Stomach (tissue), 9 donors: ENCODE data around the gene ECHDC3. TPM values are rescaled to one million over a fixed set of nuclear protein-coding genes. Genes with fewer than 3 reads are reported as not detected.
A peak's percentile ranks its signal among the peaks of the same experiment; 100 is the strongest.

Source experiments
- DNase-seq, 2 donors: peaks; one replicate each; pipeline versions ENCODE4 v3.0.0 to v3.0.0-alpha.2; 2013 to 2019
- H3K27ac ChIP-seq, 5 donors: fragments of 200-600 bp in 4 of 5; sonication (generic) in 4 of 5; one replicate each; pipeline ENCODE4 v1.5.1; 2013 to 2019; ENCODE audit warnings: mild to moderate bottlenecking in 1 of 5, moderate library complexity in 1 of 5
- H3K27me3 ChIP-seq, 3 donors: fragments of 200-600 bp; sonication (generic); one replicate each; pipeline ENCODE4 v1.5.1; 2017 to 2019; ENCODE audit warnings: mixed run types in 1 of 3
- H3K36me3 ChIP-seq, 4 donors: fragments of 200-600 bp; sonication (generic); 1 replicate in 3 of 4; 2 replicates in 1 of 4; pipeline ENCODE4 v1.5.1; 2016 to 2019
- H3K4me1 ChIP-seq, 4 donors: fragments of 200-600 bp; sonication (generic); one replicate each; pipeline ENCODE4 v1.5.1; 2016 to 2019
- H3K4me3 ChIP-seq, 4 donors: fragments of 200-600 bp; sonication (generic) in 3 of 4; one replicate each; pipeline ENCODE4 v1.5.1; 2016 to 2019; ENCODE audit warnings: mild to moderate bottlenecking in 1 of 4
- H3K9me3 ChIP-seq, 4 donors: fragments of 200-600 bp; sonication (generic); one replicate each; pipeline ENCODE4 v1.5.1; 2016 to 2019
- EP300 ChIP-seq: sonication (generic); formaldehyde crosslinking; IDR thresholded peaks from one replicate; pipeline ENCODE4 v1.6.1; 2017; ENCODE audit warnings: antibody characterized with exemption
- POLR2A ChIP-seq, 4 donors: fragments of 450-650 bp; IDR thresholded peaks; one replicate each; pipeline ENCODE4 v1.6.1; 2016; ENCODE audit warnings: antibody characterized with exemption in 4 of 4, control low read depth in 2 of 4, mild to moderate bottlenecking in 1 of 4, moderate library complexity in 1 of 4
- POLR2AphosphoS5 ChIP-seq, 3 donors: sonication (generic); formaldehyde crosslinking; IDR thresholded peaks; one replicate each; pipeline ENCODE4 v1.6.1; 2016; ENCODE audit warnings: antibody characterized with exemption in 3 of 3
- WGBS, 5 donors: extraction: QIAGEN DNeasy Blood & Tissue Kit in 3 of 5; methylation state at CpG; one replicate each; pipeline versions ENCODE4 v1.1.5 to v1.1.7; 2013 to 2018; 5-methylcytosine and 5-hydroxymethylcytosine counted together
- intact Hi-C: fragments of 100-400 bp; cut with DNase I; formaldehyde crosslinking; loops from one replicate; pipeline ENCODE4 v1.15.1; 2023; ENCODE audit warnings: low total_unique reads
- polyA plus RNA-seq, 3 donors: library from polyadenylated mRNA; stranded (reverse); fragments of 200-250 nt; gene quantifications; one replicate each; pipeline ENCODE4 v1.2.3, GENCODE V29; 2013
- total RNA-seq, 5 donors: library from RNA; depleted of rRNA; stranded (reverse); fragments of >200 nt; gene quantifications; one replicate each; pipeline versions ENCODE4 v1.1.0 to v1.2.3, GENCODE V29; 2014 to 2016
- TF ChIP-seq, protein P1 (sequence below), 7 experiments: fragments of 450-650 bp in 4 of 7; fragments of 200-600 bp in 3 of 7; sonication (generic) in 3 of 7; IDR thresholded peaks; one replicate each; pipeline ENCODE4 v1.5.1; 2016 to 2019; ENCODE audit warnings: antibody characterized with exemption in 7 of 7, control low read depth in 2 of 7, mild to moderate bottlenecking in 1 of 7
- donor health status: healthy with polysubstance abuse.
- donor health status: Bipolar disorder and iron deficiency.
- donor health status: healthy.

ECHDC3 gene
- total and polyA plus RNA-seq, 8 donors = 0.58 to 70.6 (median 30.7) TPM

DNA sequence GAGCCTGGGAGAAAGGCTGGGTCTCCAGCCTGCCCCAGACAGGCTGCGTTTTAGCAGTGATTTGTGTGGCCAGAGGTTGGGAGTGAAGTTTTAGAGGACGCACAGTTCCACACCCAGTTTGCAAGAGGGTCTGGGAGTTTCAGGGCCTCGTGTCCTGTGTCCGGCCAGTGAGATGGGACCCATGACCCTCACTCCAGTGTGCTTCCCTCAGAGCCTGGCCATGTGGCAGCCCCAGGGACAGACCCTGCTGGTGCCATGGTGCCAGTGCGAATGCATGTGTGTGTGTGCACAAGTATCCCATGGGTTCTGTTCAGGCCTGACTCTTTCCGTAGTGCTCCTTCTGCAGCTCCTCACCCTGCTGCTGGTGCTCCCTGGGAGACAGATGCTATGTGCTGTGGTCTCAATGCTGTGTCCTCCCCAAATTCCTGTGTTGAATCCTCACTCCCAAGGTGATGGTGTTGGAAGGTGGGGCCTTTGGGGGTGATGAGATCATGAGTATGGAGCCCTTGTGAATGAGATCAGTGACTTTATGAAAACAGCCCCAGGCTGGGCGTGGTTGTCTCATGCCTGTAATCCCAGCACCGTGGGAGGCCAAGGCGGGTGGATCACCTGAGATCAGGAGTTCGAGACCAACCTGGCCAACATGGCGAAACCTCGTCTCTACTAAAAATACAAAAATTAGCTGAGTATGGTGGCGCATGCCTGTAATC lies 16.5 kb downstream of the ECHDC3 start:
- intact Hi-C loops = no loop called here
- DNase-seq = no peak
- Histone ChIP-seq H3K4me3 (no peak overlapping the region), H3K36me3 (peaks cover 0 to 47% (median 40%) of the 10 kb centered on the region in 4 donors), H3K9me3 (no peaks in the 10 kb centered on the region), H3K4me1 (peaks cover 17 to 26% (median 19%) of the 10 kb centered on the region in 4 donors), H3K27me3 (no peaks in the 10 kb centered on the region), H3K27ac (peak overlapping the region; percentile 40 to 83 (median 80))
- 78 to 87% (median 84%) methylated on average over 13 of the region's 13 CpGs for WGBS, 5 donors
- TF ChIP-seq POLR2AphosphoS5 (IDR thresholded peaks at IDR 0.05) = no peak
- TF ChIP-seq EP300 = no peak
- TF ChIP-seq, protein P1, sequence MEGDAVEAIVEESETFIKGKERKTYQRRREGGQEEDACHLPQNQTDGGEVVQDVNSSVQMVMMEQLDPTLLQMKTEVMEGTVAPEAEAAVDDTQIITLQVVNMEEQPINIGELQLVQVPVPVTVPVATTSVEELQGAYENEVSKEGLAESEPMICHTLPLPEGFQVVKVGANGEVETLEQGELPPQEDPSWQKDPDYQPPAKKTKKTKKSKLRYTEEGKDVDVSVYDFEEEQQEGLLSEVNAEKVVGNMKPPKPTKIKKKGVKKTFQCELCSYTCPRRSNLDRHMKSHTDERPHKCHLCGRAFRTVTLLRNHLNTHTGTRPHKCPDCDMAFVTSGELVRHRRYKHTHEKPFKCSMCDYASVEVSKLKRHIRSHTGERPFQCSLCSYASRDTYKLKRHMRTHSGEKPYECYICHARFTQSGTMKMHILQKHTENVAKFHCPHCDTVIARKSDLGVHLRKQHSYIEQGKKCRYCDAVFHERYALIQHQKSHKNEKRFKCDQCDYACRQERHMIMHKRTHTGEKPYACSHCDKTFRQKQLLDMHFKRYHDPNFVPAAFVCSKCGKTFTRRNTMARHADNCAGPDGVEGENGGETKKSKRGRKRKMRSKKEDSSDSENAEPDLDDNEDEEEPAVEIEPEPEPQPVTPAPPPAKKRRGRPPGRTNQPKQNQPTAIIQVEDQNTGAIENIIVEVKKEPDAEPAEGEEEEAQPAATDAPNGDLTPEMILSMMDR (IDR thresholded peaks at IDR 0.05) = no peak

DNA sequence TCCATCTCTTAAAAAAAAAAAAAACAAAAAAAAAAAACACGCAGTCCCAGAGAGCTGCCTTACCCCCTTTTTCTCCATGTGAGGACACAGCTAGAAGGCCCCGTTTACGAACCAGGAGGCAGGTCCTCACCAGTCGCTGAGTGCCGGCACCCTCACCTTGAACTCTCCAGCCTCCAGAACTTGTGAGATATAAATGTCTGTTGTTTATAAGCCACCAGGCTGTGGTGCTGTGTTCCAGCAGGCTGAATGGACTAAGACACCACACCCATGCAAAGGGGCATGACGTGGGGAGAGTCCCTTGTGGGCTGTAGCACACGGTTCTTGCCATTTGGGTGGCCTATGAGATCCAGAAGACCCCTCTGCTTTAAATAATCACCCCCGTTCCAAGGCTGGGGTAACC lies 17.2 kb downstream of the ECHDC3 start:
- H3K36me3 ChIP-seq = peaks cover 0 to 54% (median 46%) of the 10 kb centered on the region in 4 donors
- H3K4me1 ChIP-seq = peaks cover 17 to 26% (median 19%) of the 10 kb centered on the region in 4 donors
- DNase-seq = peak in 1 of 2 donors; percentile 38
- H3K9me3 ChIP-seq = no peaks in the 10 kb centered on the region
- H3K4me3 ChIP-seq = no peak overlapping the region
- no peaks in the 10 kb centered on the region for H3K27me3 ChIP-seq
- intact Hi-C loops = no loop called here
- no peak overlapping the region for H3K27ac ChIP-seq
- WGBS, 5 donors = 53 to 76% (median 63%) methylated on average over 8 of the region's 8 CpGs
- TF ChIP-seq, protein P1 (IDR thresholded peaks at IDR 0.05) = no peak
- no peak for TF ChIP-seq EP300

GRCh38 chr10:11760151-11760550 lies 18.0 kb downstream of the ECHDC3 start:
- Histone ChIP-seq H3K27ac (no peak overlapping the region), H3K4me3 (no peak overlapping the region), H3K4me1 (peaks cover 17 to 26% (median 19%) of the 10 kb centered on the region in 4 donors), H3K36me3 (peaks cover 0 to 58% (median 49%) of the 10 kb centered on the region in 4 donors), H3K27me3 (no peaks in the 10 kb centered on the region), H3K9me3 (no peaks in the 10 kb centered on the region)
- WGBS, 5 donors = 83 to 95% (median 86%) methylated on average over 7 to 8 of the region's 8 CpGs
- intact Hi-C loops = loop anchor here (5.0 kb wide), 1 partner anchor 248 kb away; no protein-coding TSS in a partner anchor
- TF ChIP-seq EP300 (no peak), POLR2AphosphoS5 (IDR thresholded peaks at IDR 0.05) (no peak), POLR2A (IDR thresholded peaks at IDR 0.05) (no peak)
- TF ChIP-seq, protein P1 (IDR thresholded peaks at IDR 0.05) = no peak
- no peak for DNase-seq

DNA sequence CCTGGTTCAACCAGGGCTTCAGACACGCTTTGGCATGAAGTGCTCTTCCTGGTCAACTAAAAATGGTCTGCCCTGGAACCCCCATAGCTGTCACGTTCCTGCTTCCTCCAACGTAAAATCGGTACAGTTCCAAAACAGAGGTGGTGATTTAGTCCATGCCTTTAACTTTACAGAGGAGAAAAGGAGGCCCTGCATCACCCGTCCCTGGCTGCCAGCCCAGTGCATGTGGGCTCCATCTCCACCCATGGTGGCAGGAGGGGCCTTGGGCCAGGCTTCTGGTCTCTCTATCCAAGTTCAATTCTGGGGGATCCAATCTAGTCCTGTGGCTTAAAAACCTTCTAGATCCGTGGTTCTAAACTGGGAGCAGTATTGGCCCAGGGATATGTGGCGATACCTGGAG lies 18.7 kb downstream of the ECHDC3 start:
- Histone ChIP-seq H3K27me3 (no peaks in the 10 kb centered on the region), H3K27ac (no peak overlapping the region), H3K4me1 (peaks cover 17 to 26% (median 19%) of the 10 kb centered on the region in 4 donors), H3K4me3 (no peak overlapping the region), H3K9me3 (no peaks in the 10 kb centered on the region), H3K36me3 (peaks cover 0 to 54% (median 43%) of the 10 kb centered on the region in 4 donors)
- intact Hi-C loops = loop anchor here (5.0 kb wide), 1 partner anchor 249 kb away; no protein-coding TSS in a partner anchor
- no peak for TF ChIP-seq POLR2A (IDR thresholded peaks at IDR 0.05)
- TF ChIP-seq POLR2AphosphoS5 (IDR thresholded peaks at IDR 0.05) = no peak
- TF ChIP-seq, protein P1 (IDR thresholded peaks at IDR 0.05) = no peak
- TF ChIP-seq EP300 = no peak
- WGBS, 5 donors = 61 to 88% (median 73%) methylated on average over 7 of the region's 7 CpGs
- no peak for DNase-seq
